GM12875 (cell line): Measurements from ENCODE around the gene RAET1G.
"Not testable (repeated sequence)": the region's sequence is repeated elsewhere in the genome, so short reads cannot be mapped to it uniquely, and the experiment has no call there.

Experiments
- H3K4me3 ChIP-seq: one replicate; pipeline ENCODE4 v1.5.1; 2011; ENCODE audit warnings: low read depth, low read length, control low read depth
- TF ChIP-seq, protein P1 (sequence below): IDR thresholded peaks from 2 replicates; pipeline ENCODE4 v1.5.1; 2011; ENCODE audit warnings: low read depth, mild to moderate bottlenecking, control low read depth, inconsistent platforms, low read length, moderate library complexity, borderline replicate concordance; ENCODE audit not compliant: insufficient read depth

RAET1G gene

GRCh38 chr6:149922642-149923326 is at the start of gene RAET1G:
TSS of gene RAET1G (minus strand) at chr6:149923121. CDS start at chr6:149923010, 111 bp downstream.
- H3K4me3 ChIP-seq = no peak within 1 kb of the TSS
- TF ChIP-seq, protein P1, sequence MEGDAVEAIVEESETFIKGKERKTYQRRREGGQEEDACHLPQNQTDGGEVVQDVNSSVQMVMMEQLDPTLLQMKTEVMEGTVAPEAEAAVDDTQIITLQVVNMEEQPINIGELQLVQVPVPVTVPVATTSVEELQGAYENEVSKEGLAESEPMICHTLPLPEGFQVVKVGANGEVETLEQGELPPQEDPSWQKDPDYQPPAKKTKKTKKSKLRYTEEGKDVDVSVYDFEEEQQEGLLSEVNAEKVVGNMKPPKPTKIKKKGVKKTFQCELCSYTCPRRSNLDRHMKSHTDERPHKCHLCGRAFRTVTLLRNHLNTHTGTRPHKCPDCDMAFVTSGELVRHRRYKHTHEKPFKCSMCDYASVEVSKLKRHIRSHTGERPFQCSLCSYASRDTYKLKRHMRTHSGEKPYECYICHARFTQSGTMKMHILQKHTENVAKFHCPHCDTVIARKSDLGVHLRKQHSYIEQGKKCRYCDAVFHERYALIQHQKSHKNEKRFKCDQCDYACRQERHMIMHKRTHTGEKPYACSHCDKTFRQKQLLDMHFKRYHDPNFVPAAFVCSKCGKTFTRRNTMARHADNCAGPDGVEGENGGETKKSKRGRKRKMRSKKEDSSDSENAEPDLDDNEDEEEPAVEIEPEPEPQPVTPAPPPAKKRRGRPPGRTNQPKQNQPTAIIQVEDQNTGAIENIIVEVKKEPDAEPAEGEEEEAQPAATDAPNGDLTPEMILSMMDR = no peak

- H3K4me3 ChIP-seq = no peak overlapping the region
- TF ChIP-seq, protein P1 = no peak
These were observed 46.7 kb upstream of the RAET1G start for GRCh38 chr6:149969635-149970034.

- H3K4me3 ChIP-seq = not testable (repeated sequence)
These were observed 46.0 kb upstream of the RAET1G start for GRCh38 chr6:149968909-149969308.

DNA sequence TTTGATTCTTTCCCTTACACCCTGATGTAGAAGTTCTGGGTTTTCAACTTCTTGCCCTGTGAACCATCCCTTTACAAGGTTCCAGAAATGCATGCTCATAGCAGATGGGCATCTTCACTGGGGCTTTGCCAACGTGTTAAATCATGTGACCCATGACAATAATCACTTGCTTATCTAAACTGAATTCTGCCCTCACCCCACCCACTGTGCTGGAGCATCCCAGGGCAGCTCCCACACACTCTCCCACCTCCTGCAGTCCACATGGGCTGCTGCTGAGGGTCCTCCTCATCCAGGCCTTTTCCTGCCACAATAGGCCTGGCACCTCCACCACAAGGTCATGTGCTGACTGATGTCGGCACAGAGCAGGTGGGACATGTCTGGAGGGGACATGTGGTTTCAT is 45.1 kb upstream of the RAET1G start:
- H3K4me3 ChIP-seq = not testable (repeated sequence)

GRCh38 chr6:149967591-149967990 is 44.7 kb upstream of the RAET1G start:
- TF ChIP-seq, protein P1 = no peak
- H3K4me3 ChIP-seq = no peak overlapping the region

DNA sequence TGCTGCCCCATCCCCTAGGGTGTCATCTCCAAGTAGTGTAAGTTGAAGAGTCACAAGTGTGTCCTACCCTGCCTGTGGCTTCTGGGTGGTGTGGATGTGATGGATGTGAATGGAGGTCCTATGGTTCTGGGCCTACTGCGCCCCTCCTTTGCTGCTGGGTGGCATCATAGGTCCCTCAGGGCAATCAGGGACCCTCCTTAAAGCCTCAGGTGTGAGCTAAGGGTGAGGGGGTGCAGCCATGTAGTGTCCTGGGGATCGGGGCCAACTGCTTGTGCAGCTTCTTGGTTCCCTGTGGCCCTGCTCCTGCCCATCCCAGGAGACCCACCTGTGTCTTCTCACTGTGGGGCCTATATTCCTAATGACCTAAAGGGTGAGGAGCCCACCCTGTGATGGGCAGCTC is 43.4 kb upstream of the RAET1G start:
- H3K4me3 ChIP-seq = not testable (repeated sequence)

- TF ChIP-seq, protein P1 = no peak
- H3K4me3 ChIP-seq = no peak overlapping the region
These were observed 42.5 kb upstream of the RAET1G start for GRCh38 chr6:149965194-149966020.

DNA sequence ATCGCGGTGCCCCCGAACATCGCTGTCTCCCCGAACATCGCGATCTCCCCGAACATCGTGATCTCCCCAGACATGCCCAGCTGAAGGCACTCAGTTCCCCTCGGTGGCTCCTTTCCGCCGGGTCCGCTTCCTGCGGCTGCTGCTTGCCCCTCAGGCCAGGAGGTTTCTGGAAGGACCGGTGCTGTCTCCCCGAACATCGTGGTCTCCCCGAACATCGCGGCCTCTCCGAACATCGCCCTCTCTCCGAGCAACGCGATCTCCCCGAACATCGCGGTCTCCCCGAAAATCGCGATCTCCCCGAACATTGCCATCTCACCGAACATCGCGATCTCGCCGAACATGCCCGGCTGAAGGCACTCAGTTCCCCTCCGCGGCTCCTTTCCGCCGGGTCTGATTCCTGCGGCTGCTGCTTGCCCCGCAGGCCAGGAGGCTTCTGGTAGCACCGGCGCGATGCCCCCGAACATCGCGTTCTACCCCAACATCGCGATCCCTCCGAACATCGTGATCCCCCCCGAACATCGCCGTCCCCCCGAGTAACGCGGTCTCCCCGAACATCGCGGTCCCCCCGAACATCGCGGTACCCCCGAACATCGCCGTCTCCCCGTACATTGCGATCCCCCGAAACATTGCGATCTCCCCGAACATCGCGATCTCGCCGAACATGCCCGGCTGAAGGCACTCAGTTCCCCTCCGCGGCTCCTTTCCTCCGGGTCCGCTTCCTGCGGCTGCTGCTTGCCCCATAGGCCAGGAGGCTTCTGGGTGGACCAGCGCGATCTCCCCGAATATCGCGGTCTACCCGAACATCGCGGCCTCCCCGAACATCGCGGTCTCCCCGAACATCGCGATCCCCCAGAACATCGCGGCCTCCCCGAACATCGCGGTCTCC is 41.6 kb upstream of the RAET1G start:
- H3K4me3 ChIP-seq = no peak overlapping the region
- TF ChIP-seq, protein P1 = no peak
